Measurements from ENCODE around the gene PHACTR1.

DNA sequence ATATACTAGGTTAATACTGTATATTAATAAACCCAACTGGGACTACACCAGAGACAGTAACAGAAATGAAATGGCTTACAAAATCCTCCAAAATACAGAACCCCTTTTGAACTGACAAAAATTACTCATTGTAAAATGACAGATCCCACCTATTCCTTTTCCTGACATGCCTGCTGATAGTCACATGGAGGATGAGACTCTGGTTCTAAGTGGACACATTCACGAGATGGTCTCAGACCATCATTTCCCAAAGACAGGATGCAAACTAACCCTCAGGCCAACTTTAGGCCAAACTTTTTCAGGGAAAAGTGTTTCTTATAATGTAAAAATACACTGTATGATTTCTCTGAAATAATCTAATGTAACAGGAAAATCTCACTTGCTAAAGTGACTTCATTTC, 589.2 kb downstream of the PHACTR1 start:
- TF ChIP-seq EZH2 (IDR thresholded peaks at IDR 0.05) (no peak), FOXP2 (optimal IDR thresholded peaks at IDR 0.05; ENCODE audit: control extremely low read depth, extremely low read length, insufficient read depth) (no peak), POLR2AphosphoS5 (IDR thresholded peaks at IDR 0.05; ENCODE audit: borderline replicate concordance, low read depth, low read length) (no peak)

Measured in SK-N-MC (cell line).